ENCODE results near the gene ATG4A. TPM values are rescaled to one million over a fixed set of nuclear protein-coding genes. Genes with fewer than 3 reads are reported as not detected.

The ATG4A gene
- total RNA-seq, 1 donor from 2014 or later: 4.2 TPM

- H3K4me3 ChIP-seq (ENCODE audit: low read depth, low read length): no peak overlapping the region
- no peak for DNase-seq (ENCODE audit: low read depth)
- no peak for TF ChIP-seq CTCF (conservative IDR thresholded peaks at IDR 0.05; ENCODE audit: low read depth, low read length)
Measured at GRCh38 chrX:108117988-108118387, 26.4 kb downstream of the ATG4A start.

- TF ChIP-seq CTCF (conservative IDR thresholded peaks at IDR 0.05; ENCODE audit: low read depth, low read length): no peak
- no peak for DNase-seq (ENCODE audit: low read depth)
- no peak overlapping the region for H3K4me3 ChIP-seq (ENCODE audit: low read depth, low read length)
Measured at GRCh38 chrX:108121291-108121690, 29.7 kb downstream of the ATG4A start.

- TF ChIP-seq CTCF (conservative IDR thresholded peaks at IDR 0.05; ENCODE audit: low read depth, low read length): no peak
- H3K4me3 ChIP-seq (ENCODE audit: low read depth, low read length): no peak overlapping the region
- DNase-seq (ENCODE audit: low read depth): no peak
Measured at GRCh38 chrX:108122748-108123147, 31.2 kb downstream of the ATG4A start.

GRCh38 chrX:108123591-108124366 lies 32.2 kb downstream of the ATG4A start:
- TF ChIP-seq CTCF (conservative IDR thresholded peaks at IDR 0.05; ENCODE audit: low read depth, low read length): no peak
- DNase-seq (ENCODE audit: low read depth): no peak
- no peak overlapping the region for H3K4me3 ChIP-seq (ENCODE audit: low read depth, low read length)

GRCh38 chrX:108126661-108127060 lies 35.1 kb downstream of the ATG4A start:
- DNase-seq (ENCODE audit: low read depth): no peak
- no peak overlapping the region for H3K4me3 ChIP-seq (ENCODE audit: low read depth, low read length)
- no peak for TF ChIP-seq CTCF (conservative IDR thresholded peaks at IDR 0.05; ENCODE audit: low read depth, low read length)

- H3K4me3 ChIP-seq (ENCODE audit: low read depth, low read length): no peak overlapping the region
- no peak for DNase-seq (ENCODE audit: low read depth)
- TF ChIP-seq CTCF (conservative IDR thresholded peaks at IDR 0.05; ENCODE audit: low read depth, low read length): no peak
Measured at GRCh38 chrX:108127152-108127551, 35.6 kb downstream of the ATG4A start.

GRCh38 chrX:108130889-108131288 lies 39.3 kb downstream of the ATG4A start:
- H3K4me3 ChIP-seq (ENCODE audit: low read depth, low read length): no peak overlapping the region
- TF ChIP-seq CTCF (conservative IDR thresholded peaks at IDR 0.05; ENCODE audit: low read depth, low read length): no peak
- DNase-seq (ENCODE audit: low read depth): no peak
